ENCODE data around the gene CA11.
"Not testable (repeated sequence)": the region's sequence is repeated elsewhere in the genome, so short reads cannot be mapped to it uniquely, and the experiment has no call there.

DNA sequence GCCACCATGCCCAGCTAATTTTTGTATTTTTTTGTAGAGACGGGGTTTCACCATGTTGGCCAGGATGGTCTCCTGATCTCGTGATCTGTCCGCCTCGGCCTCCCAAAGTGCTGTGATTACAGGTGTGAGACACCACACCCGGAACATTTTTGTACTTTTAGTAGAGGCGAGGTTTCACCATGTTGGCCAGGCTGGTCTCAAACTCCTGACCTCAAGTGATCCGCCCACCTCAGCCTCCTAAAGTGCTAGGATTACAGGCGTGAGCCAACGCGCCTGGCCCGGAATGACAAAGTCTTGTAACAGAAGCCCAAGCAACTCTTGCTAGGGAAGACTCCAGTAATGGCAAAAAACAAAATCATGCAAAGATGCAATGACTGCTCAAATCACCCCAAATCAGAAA lies 13.7 kb downstream of the CA11 start:
- not testable (repeated sequence) for TF ChIP-seq POLR2A (IDR thresholded peaks at IDR 0.05)
- TF ChIP-seq, protein P1, sequence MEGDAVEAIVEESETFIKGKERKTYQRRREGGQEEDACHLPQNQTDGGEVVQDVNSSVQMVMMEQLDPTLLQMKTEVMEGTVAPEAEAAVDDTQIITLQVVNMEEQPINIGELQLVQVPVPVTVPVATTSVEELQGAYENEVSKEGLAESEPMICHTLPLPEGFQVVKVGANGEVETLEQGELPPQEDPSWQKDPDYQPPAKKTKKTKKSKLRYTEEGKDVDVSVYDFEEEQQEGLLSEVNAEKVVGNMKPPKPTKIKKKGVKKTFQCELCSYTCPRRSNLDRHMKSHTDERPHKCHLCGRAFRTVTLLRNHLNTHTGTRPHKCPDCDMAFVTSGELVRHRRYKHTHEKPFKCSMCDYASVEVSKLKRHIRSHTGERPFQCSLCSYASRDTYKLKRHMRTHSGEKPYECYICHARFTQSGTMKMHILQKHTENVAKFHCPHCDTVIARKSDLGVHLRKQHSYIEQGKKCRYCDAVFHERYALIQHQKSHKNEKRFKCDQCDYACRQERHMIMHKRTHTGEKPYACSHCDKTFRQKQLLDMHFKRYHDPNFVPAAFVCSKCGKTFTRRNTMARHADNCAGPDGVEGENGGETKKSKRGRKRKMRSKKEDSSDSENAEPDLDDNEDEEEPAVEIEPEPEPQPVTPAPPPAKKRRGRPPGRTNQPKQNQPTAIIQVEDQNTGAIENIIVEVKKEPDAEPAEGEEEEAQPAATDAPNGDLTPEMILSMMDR (IDR thresholded peaks at IDR 0.05): not testable (repeated sequence)
